Measurements from ENCODE around the gene ACSM3. TPM values are rescaled to one million over a fixed set of nuclear protein-coding genes. Genes with fewer than 3 reads are reported as not detected.

ACSM3 gene
- total RNA-seq, 1 donor from 2014 or later, result not detected

Other genes starting within 250 kb of the ACSM3 start
- gene ACSM2B, start 187.6 kb upstream of the ACSM3 start, total RNA-seq, result 0.20 and 0.22 TPM in 2 replicates
- not detected in 2 replicates for gene ACSM1, start 66.3 kb upstream of the ACSM3 start, total RNA-seq
- gene THUMPD1, start 22.2 kb upstream of the ACSM3 start, total RNA-seq, result 44.5 and 68.1 TPM in 2 replicates
- 11.6 and 13.7 TPM in 2 replicates for gene ERI2, start 42.5 kb downstream of the ACSM3 start, total RNA-seq
- 2.2 and 2.4 TPM in 2 replicates for gene REXO5, start 42.5 kb downstream of the ACSM3 start, total RNA-seq
- 17.2 and 20.8 TPM in 2 replicates for gene DCUN1D3, start 136.3 kb downstream of the ACSM3 start, total RNA-seq
- gene LYRM1, start 136.8 kb downstream of the ACSM3 start, total RNA-seq, result 39.2 and 47.2 TPM in 2 replicates